T-helper 1 cell treated with Interleukin-12 subunit alpha and Interleukin-12 subunit beta and Interleukin-4 antibody, amounts not matched to agents 30 μg/mL and 1 μg/mL, for 36 hours (primary cell): Measurements from ENCODE around the gene MCM5.
"Not testable (repeated sequence)": the region's sequence is repeated elsewhere in the genome, so short reads cannot be mapped to it uniquely, and the experiment has no call there.

Experiments
- H3K27ac Mint-ChIP-seq: one replicate; pipeline ENCODE4 v1.8.0; 2021; ENCODE audit warnings: mild to moderate bottlenecking, mixed read lengths
- H3K27me3 Mint-ChIP-seq: one replicate; pipeline ENCODE4 v1.8.0; 2021; ENCODE audit warnings: low read depth, mixed read lengths
- H3K36me3 Mint-ChIP-seq: one replicate; pipeline ENCODE4 v1.8.0; 2021; ENCODE audit warnings: low read depth, mixed read lengths
- H3K4me1 Mint-ChIP-seq: one replicate; pipeline ENCODE4 v1.8.0; 2021; ENCODE audit warnings: low read depth, mixed read lengths
- H3K4me3 Mint-ChIP-seq: one replicate; pipeline ENCODE4 v1.8.0; 2021; ENCODE audit warnings: mild to moderate bottlenecking, moderate library complexity, mixed read lengths
- H3K9me3 Mint-ChIP-seq: one replicate; pipeline ENCODE4 v1.8.0; 2021; ENCODE audit warnings: mixed read lengths

MCM5 gene

GRCh38 chr22:35425546-35425945, 25.6 kb downstream of the MCM5 start:
- H3K36me3 Mint-ChIP-seq = peaks cover 33% of the 10 kb centered on the region
- no peaks in the 10 kb centered on the region for H3K9me3 Mint-ChIP-seq
- no peak overlapping the region for H3K4me3 Mint-ChIP-seq
- H3K4me1 Mint-ChIP-seq = peaks cover 2% of the 10 kb centered on the region
- no peaks in the 10 kb centered on the region for H3K27me3 Mint-ChIP-seq
- H3K27ac Mint-ChIP-seq = no peak overlapping the region

DNA sequence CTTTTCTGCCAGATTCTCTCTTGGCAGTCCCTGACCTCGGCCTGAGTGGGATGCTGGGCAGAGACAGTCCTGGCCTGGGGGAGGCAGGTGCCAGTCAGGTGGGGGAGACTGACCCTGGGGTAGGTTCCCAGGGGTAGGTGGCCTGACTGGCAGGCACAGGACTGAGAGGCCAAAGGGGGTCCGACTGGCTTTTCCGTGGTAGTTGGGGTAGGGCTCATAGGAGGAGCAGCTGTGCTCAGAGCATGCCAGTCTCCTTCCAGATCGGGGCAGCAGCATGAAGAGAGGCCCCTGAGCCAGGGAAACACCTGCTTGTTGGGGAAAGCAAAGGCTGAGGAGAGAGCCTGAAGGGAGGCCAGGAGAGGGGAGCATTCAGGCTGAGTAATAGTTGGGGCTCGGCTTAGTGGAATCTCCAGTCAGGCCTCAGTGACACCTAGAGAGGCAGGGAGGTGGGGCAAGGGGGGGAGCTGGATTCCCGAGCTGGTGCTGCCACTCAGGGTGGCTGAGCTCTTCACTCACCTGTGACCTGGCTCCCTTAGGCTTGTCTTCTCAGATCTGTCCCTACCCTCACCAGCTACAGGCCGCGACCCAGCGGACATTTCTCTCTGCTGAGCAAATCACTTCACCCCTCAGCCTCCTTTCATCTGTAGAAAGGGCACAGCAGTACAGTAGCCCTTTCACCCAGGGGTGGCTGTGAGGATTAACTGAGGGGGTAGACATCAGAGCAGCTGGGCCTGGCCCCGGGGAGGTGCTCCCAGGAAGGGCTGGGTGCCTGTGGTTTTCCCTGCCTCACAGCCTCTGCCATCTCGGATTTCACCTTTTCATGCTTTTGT, 26.2 kb downstream of the MCM5 start:
- Mint-ChIP-seq H3K4me3 (no peak overlapping the region), H3K9me3 (no peaks in the 10 kb centered on the region), H3K36me3 (peaks cover 33% of the 10 kb centered on the region), H3K27ac (no peak overlapping the region), H3K27me3 (no peaks in the 10 kb centered on the region), H3K4me1 (peaks cover 2% of the 10 kb centered on the region)

DNA sequence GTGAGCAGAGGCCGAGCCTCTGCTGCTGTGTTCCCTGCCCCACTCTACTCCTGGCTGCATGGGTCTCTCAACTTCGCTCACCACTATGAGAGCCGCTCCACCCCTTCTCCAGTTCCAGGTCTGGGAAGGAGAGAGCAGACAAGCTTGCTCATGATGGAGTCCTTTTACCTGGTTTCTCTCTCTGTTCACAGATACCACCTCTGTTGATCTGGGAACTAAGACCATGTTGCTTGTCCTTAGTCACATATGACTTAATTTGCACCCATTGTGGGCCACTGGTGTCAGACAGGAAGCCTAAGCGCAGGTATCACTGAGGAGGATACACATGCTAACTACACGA, 26.8 kb downstream of the MCM5 start:
- Mint-ChIP-seq H3K27ac (peak overlapping the region; percentile 52), H3K4me1 (peaks cover 2% of the 10 kb centered on the region), H3K9me3 (no peaks in the 10 kb centered on the region), H3K36me3 (peaks cover 33% of the 10 kb centered on the region), H3K4me3 (no peak overlapping the region), H3K27me3 (no peaks in the 10 kb centered on the region)

DNA sequence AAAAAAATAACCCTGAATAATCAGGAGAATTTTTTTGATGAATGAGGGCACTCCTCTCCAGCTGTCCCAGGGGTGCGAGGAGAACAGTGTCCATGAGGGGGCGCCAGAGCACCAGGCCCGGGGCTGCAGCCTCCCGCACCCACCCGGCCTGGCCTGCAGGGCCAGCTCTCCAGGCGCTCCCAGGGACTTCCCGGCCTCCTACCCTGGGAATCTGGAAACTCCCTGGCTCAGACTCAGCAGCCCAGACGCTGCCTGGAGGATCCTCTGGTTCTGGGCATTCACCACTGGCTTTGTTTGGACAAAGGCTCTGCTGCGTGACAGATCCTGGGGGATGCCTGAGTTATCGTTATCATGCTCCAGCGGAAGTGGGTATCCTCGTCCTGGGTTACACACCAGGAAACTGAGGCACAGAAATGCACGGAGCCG, 31.0 kb downstream of the MCM5 start:
- no peak overlapping the region for H3K27ac Mint-ChIP-seq
- peaks cover 2% of the 10 kb centered on the region for H3K4me1 Mint-ChIP-seq
- no peak overlapping the region for H3K4me3 Mint-ChIP-seq
- peaks cover 4% of the 10 kb centered on the region for H3K9me3 Mint-ChIP-seq
- H3K36me3 Mint-ChIP-seq = peaks cover 35% of the 10 kb centered on the region
- no peaks in the 10 kb centered on the region for H3K27me3 Mint-ChIP-seq

DNA sequence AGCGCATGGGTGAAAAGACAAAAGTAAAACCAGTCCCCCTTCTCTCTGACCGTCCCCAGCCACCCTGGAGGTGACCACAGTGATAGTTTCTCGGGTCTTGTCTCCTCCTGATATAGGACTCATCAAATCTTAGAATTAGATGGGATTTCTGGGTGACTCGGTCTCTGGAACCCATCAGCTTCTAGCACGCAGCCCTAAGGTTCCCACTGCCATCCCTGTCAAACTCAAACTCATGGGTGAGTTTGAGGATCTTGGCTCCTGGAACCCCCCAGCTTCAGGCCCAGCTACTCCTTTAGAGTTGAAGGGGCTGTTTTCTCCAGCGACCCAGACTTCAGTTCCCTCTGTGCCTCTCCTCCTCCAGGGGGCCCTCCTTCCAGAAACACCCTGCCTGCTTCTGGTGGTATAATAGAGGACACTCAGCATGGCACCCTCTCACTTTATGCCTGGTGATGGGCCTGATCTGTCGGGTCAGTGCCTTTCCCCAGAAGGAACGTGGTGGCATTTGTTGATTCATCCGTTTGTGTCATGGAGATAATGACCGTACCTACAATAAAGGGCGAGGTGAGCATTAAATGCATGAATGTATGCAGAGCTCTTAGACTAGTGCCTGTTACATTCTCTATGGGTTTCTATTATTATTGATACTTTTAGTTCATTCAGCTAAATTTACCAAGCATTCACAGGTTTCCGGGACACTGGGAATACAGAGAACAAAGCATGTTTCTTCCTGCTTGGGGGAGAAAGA, 31.7 kb downstream of the MCM5 start:
- H3K4me3 Mint-ChIP-seq = no peak overlapping the region
- H3K27me3 Mint-ChIP-seq = no peaks in the 10 kb centered on the region
- peaks cover 4% of the 10 kb centered on the region for H3K9me3 Mint-ChIP-seq
- H3K36me3 Mint-ChIP-seq = peaks cover 40% of the 10 kb centered on the region
- H3K4me1 Mint-ChIP-seq = peaks cover 2% of the 10 kb centered on the region
- no peak overlapping the region for H3K27ac Mint-ChIP-seq

DNA sequence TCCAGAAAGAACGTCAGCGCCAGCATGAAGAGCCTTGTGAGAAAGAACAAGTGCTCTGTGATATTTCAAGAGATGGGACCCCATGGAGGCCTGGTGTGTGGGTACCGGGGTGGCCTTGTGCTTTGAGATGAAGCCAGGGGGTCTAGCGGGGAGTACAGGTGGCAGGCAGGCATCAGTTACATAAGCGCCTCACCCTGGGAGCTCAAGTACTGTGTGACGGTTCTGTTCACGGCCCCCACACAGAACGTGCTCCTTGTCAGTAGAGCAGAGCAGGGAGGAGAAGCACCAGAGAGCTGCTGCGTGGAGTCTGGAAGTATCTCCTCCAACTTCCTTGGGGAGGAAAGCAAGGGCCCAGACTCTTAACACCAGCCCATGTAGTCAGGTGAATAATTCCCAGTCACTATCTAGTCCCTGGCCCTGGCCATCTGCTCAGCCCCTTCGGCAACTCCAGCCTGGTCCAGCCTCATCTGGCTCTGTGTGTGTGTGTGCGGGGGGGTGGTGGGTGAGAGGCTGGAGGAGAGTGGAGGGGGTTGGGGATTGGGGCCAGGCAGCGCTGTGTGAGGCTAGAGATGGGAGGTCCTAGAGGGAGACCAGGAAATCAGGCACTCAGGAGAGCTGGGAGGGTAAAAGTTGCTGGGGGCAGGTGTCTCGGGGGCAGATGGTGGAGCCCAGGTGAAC, 32.4 kb downstream of the MCM5 start:
- Mint-ChIP-seq H3K27me3 (no peaks in the 10 kb centered on the region), H3K36me3 (peaks cover 42% of the 10 kb centered on the region), H3K9me3 (peaks cover 4% of the 10 kb centered on the region), H3K4me3 (no peak overlapping the region), H3K27ac (no peak overlapping the region), H3K4me1 (no peaks in the 10 kb centered on the region)

- H3K9me3 Mint-ChIP-seq = peaks cover 4% of the 10 kb centered on the region
- no peaks in the 10 kb centered on the region for H3K27me3 Mint-ChIP-seq
- H3K4me1 Mint-ChIP-seq = no peaks in the 10 kb centered on the region
- H3K4me3 Mint-ChIP-seq = no peak overlapping the region
- H3K27ac Mint-ChIP-seq = no peak overlapping the region
- H3K36me3 Mint-ChIP-seq = peaks cover 57% of the 10 kb centered on the region
Observed at GRCh38 chr22:35434061-35434710, 34.2 kb downstream of the MCM5 start.

DNA sequence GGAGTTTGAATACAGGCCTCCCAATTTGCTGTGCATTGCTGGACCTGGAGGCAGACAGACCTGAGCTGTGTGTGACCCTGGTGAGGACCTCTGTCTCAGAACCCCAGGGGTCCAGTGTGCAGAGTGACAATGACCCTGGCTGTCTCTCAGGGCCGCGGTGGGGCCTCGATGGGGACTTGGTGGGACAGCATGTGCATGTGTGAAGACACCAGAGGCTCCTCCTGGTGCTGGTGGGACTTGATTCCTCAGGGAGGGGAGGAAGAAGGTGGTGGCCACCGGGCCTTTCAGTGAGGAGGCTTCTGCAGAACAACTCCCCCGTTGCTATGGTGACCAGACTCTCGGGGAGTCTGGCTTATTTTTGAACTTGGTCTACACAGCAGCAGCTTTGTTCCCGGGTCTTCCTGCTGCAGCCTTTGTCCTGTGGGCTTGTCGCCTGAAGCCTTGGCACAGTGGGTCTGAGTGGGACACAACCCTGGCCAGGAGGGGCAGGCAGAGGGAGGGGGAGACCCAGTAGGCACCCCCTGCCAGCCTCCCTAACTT, 35.3 kb downstream of the MCM5 start:
- no peak overlapping the region for H3K27ac Mint-ChIP-seq
- H3K36me3 Mint-ChIP-seq = peaks cover 62% of the 10 kb centered on the region
- no peaks in the 10 kb centered on the region for H3K4me1 Mint-ChIP-seq
- H3K4me3 Mint-ChIP-seq = no peak overlapping the region
- H3K27me3 Mint-ChIP-seq = no peaks in the 10 kb centered on the region
- peaks cover 4% of the 10 kb centered on the region for H3K9me3 Mint-ChIP-seq

DNA sequence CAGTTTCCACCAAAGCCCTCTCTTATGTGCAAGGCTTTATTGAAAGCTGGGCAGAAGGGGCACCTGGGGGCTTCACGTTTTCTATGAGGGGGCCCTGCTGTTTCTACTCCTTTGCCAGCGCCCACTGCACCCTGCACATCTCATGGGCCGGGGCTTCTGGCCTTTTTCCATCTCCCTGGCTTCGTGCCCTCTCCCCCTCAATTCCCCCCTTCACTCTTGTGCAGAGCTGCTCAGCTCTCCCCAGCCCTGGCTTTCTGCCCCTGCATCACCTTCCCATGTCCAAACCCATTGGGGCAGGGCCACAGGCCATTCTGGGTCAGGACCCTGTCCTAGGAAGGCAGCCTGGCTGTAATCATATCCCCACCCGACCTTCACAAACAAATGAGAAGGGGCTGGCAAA, 36.5 kb downstream of the MCM5 start:
- no peak overlapping the region for H3K27ac Mint-ChIP-seq
- no peak overlapping the region for H3K4me3 Mint-ChIP-seq
- peaks cover 4% of the 10 kb centered on the region for H3K9me3 Mint-ChIP-seq
- no peaks in the 10 kb centered on the region for H3K4me1 Mint-ChIP-seq
- H3K36me3 Mint-ChIP-seq = peaks cover 60% of the 10 kb centered on the region
- no peaks in the 10 kb centered on the region for H3K27me3 Mint-ChIP-seq

DNA sequence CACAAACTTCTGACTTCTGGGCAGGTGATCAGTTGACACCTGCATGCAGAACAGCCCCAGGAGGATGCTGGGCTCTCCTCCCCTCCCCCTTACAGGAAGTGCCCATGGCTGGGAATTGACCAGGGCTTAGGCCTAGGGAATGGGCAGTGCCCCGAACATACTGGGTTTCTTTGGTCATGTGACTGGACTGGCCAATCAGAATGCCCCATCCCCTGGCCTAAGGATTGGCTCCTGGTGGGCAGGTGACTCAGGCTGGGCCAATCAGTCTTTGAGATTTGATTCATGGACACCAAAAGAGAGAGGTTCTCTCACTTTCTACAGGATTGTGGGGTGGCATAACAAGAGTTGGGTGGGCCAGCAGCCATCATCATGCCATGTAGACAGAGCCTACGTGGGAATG, 37.1 kb downstream of the MCM5 start:
- Mint-ChIP-seq H3K36me3 (peaks cover 54% of the 10 kb centered on the region), H3K4me3 (no peak overlapping the region), H3K4me1 (no peaks in the 10 kb centered on the region), H3K9me3 (peaks cover 4% of the 10 kb centered on the region), H3K27me3 (no peaks in the 10 kb centered on the region), H3K27ac (no peak overlapping the region)

GRCh38 chr22:35438673-35439364, 38.9 kb downstream of the MCM5 start:
- H3K27ac Mint-ChIP-seq, H3K4me1 Mint-ChIP-seq, H3K4me3 Mint-ChIP-seq, H3K9me3 Mint-ChIP-seq, H3K27me3 Mint-ChIP-seq: not testable (repeated sequence)
- H3K36me3 Mint-ChIP-seq = peaks cover 40% of the 10 kb centered on the region

DNA sequence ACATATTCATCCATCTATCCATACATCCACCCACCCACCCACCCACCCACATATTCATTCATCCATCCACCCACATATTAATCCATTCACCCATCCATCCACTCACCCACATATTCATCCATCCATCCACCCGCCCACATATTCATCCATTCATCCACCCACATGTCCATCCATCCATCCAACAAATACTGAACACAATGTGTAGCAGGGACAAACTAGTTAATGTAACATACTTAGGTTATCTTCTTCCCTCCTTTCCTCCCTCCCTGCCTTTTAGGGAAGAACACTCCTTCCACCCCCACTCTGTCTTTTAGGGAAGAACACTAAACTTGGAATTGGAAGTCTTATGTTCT, 39.4 kb downstream of the MCM5 start:
- no peaks in the 10 kb centered on the region for H3K27me3 Mint-ChIP-seq
- H3K9me3 Mint-ChIP-seq = no peaks in the 10 kb centered on the region
- H3K27ac Mint-ChIP-seq = no peak overlapping the region
- H3K4me1 Mint-ChIP-seq = no peaks in the 10 kb centered on the region
- no peak overlapping the region for H3K4me3 Mint-ChIP-seq
- peaks cover 38% of the 10 kb centered on the region for H3K36me3 Mint-ChIP-seq

GRCh38 chr22:35440129-35440528, 40.2 kb downstream of the MCM5 start:
- H3K9me3 Mint-ChIP-seq = no peaks in the 10 kb centered on the region
- no peak overlapping the region for H3K27ac Mint-ChIP-seq
- no peaks in the 10 kb centered on the region for H3K4me1 Mint-ChIP-seq
- H3K36me3 Mint-ChIP-seq = peaks cover 31% of the 10 kb centered on the region
- H3K27me3 Mint-ChIP-seq = no peaks in the 10 kb centered on the region
- H3K4me3 Mint-ChIP-seq = no peak overlapping the region
